SK-MEL-5 (cell line): ENCODE data around the gene KIF12. TPM values are rescaled to one million over a fixed set of nuclear protein-coding genes. Genes with fewer than 3 reads are reported as not detected.

Source experiments
- DNase-seq: peaks from one replicate; pipeline ENCODE4 v3.0.0-alpha.2; 2016; ENCODE audit warnings: low read depth, low spot score
- in situ Hi-C: cut with HindIII; loops from 2 replicates; pipeline ENCODE4 v1.10.0; 2016; ENCODE audit warnings: low sequenced_read_pairs, high pct_unique_total_duplicates, low pct_unique_long_range_greater_than_20kb
- total RNA-seq: library from RNA; depleted of rRNA; stranded (reverse); fragments of >200 nt; shearing (Covaris generic); gene quantifications from 2 replicates; pipeline ENCODE4 v1.2.3, GENCODE V29; 2014

KIF12 gene
- total RNA-seq, 1 experiment from 2014 or later: 0.82 TPM

- no peak for DNase-seq
- in situ Hi-C loops: no loop called here
Observed at GRCh38 chr9:114080773-114081440, 18.2 kb downstream of the KIF12 start.

- DNase-seq: no peak
- in situ Hi-C loops: no loop called here
Observed at GRCh38 chr9:114080195-114080772, 18.8 kb downstream of the KIF12 start.

GRCh38 chr9:114078781-114079156 is 20.3 kb downstream of the KIF12 start:
- DNase-seq: no peak
- in situ Hi-C loops: no loop called here

GRCh38 chr9:114078021-114078780 is 20.9 kb downstream of the KIF12 start, which contains the start of gene AMBP:
Gene AMBP (minus strand): TSS chr9:114078300. CDS start chr9:114078209, 91 bp downstream.
- in situ Hi-C loops: no loop called here

GRCh38 chr9:114077162-114077837 is 21.8 kb downstream of the KIF12 start:
- DNase-seq: no peak
- in situ Hi-C loops: no loop called here

More at GRCh38 chr9:114078021-114078780, 20.9 kb downstream of the KIF12 start, which contains the start of gene AMBP:
- DNase-seq: no peak

GRCh38 chr9:114076237-114077161 is 22.6 kb downstream of the KIF12 start:
- no peak for DNase-seq
- in situ Hi-C loops: no loop called here

GRCh38 chr9:114075602-114076001 is 23.5 kb downstream of the KIF12 start:
- in situ Hi-C loops: no loop called here
- DNase-seq: no peak

GRCh38 chr9:114072184-114073140 is 26.6 kb downstream of the KIF12 start:
- in situ Hi-C loops: no loop called here
- no peak for DNase-seq

- in situ Hi-C loops: no loop called here
- no peak for DNase-seq
Observed at GRCh38 chr9:114071197-114071795, 27.8 kb downstream of the KIF12 start.

GRCh38 chr9:114070188-114071103 is 28.6 kb downstream of the KIF12 start:
- no peak for DNase-seq
- in situ Hi-C loops: no loop called here

- DNase-seq: no peak
- in situ Hi-C loops: no loop called here
Observed at GRCh38 chr9:114069476-114070187, 29.5 kb downstream of the KIF12 start.

- in situ Hi-C loops: no loop called here
- DNase-seq: no peak
Observed at GRCh38 chr9:114065304-114065703, 33.8 kb downstream of the KIF12 start.

GRCh38 chr9:114061830-114062474 is 37.1 kb downstream of the KIF12 start:
- DNase-seq: no peak
- in situ Hi-C loops: no loop called here

- DNase-seq: no peak
- in situ Hi-C loops: no loop called here
Observed at GRCh38 chr9:114061292-114061691, 37.8 kb downstream of the KIF12 start.
